Loucy (cell line): ENCODE results near the gene ZNF296.

Source experiments
- H2AFZ ChIP-seq: fragments of 200-600 bp; sonication (generic); 2 replicates; pipeline ENCODE4 v1.6.0; 2016; ENCODE audit warnings: antibody characterized with exemption, mild to moderate bottlenecking, low read length, moderate library complexity
- H3F3A ChIP-seq: fragments of 200-600 bp; 2 replicates; pipeline ENCODE4 v1.6.0; 2016; ENCODE audit warnings: antibody characterized with exemption, low read depth, mild to moderate bottlenecking
- H3K27me3 ChIP-seq: fragments of 200-600 bp; sonication (generic); 2 replicates; pipeline ENCODE4 v1.6.1; 2014; ENCODE audit warnings: low read length, mild to moderate bottlenecking; ENCODE audit not compliant: insufficient read depth, poor library complexity, severe bottlenecking
- H3K36me3 ChIP-seq: fragments of 200-600 bp; sonication (generic); 2 replicates; pipeline ENCODE4 v1.6.1; 2016; ENCODE audit warnings: low read length; ENCODE audit not compliant: insufficient read depth
- H3K4me1 ChIP-seq: fragments of 200-600 bp; sonication (generic); 2 replicates; pipeline ENCODE4 v1.5.1; 2014; ENCODE audit warnings: low read length, mild to moderate bottlenecking; ENCODE audit not compliant: insufficient read depth, poor library complexity, severe bottlenecking
- H3K4me2 ChIP-seq: fragments of 200-600 bp; sonication (generic); 2 replicates; pipeline ENCODE4 v1.6.0; 2014; ENCODE audit warnings: antibody characterized with exemption, low read length, low read depth, mild to moderate bottlenecking; ENCODE audit not compliant: poor library complexity, severe bottlenecking
- H3K4me3 ChIP-seq: fragments of 200-600 bp; sonication (generic); 2 replicates; pipeline ENCODE4 v1.5.1; 2014; ENCODE audit warnings: low read length, mild to moderate bottlenecking, mixed read lengths; ENCODE audit not compliant: poor library complexity, severe bottlenecking
- H3K79me2 ChIP-seq: fragments of 200-600 bp; sonication (generic); 2 replicates; pipeline ENCODE4 v1.6.1; 2014; ENCODE audit warnings: low read length; ENCODE audit not compliant: insufficient read depth
- H3K9ac ChIP-seq: fragments of 200-600 bp; sonication (generic); 2 replicates; pipeline ENCODE4 v1.6.0; 2014; ENCODE audit warnings: mild to moderate bottlenecking, low read depth, low read length, moderate library complexity; ENCODE audit not compliant: poor library complexity, severe bottlenecking
- H3K9me2 ChIP-seq: fragments of 200-600 bp; sonication (generic); replicated peaks from 2 replicates; pipeline ENCODE4 v1.6.1; 2016; ENCODE audit warnings: low read depth, low read length, mixed read lengths
- H3K9me3 ChIP-seq: fragments of 200-600 bp; sonication (generic); 2 replicates; pipeline ENCODE4 v1.6.1; 2014; ENCODE audit warnings: mild to moderate bottlenecking, antibody characterized with exemption, low read length, low read depth; ENCODE audit not compliant: insufficient read depth
- H4K20me1 ChIP-seq: fragments of 200-600 bp; sonication (generic); 2 replicates; pipeline ENCODE4 v1.6.0; 2014; ENCODE audit warnings: antibody characterized with exemption, low read length, mild to moderate bottlenecking; ENCODE audit not compliant: insufficient read depth, poor library complexity, severe bottlenecking
- CTCF ChIP-seq: fragments of 200-600 bp; sonication (generic); conservative IDR thresholded peaks from 2 replicates; pipeline ENCODE4 v1.5.1; 2014; ENCODE audit warnings: mild to moderate bottlenecking, antibody characterized with exemption, low read length
- EZH2phosphoT487 ChIP-seq: fragments of 200-600 bp; IDR thresholded peaks from 2 replicates; pipeline ENCODE4 v1.6.1; 2018; ENCODE audit warnings: antibody characterized with exemption, mild to moderate bottlenecking, moderate library complexity, borderline replicate concordance

The ZNF296 gene

GRCh38 chr19:45097450-45097775 is 21.1 kb upstream of the ZNF296 start:
- H3K9ac ChIP-seq, result peak overlapping the region; percentile 41
- H3K4me1 ChIP-seq, result peaks cover 41% of the 10 kb centered on the region
- H2AFZ ChIP-seq, result no peak overlapping the region
- H3K4me3 ChIP-seq, result peak overlapping the region; percentile 81
- H3K27me3 ChIP-seq, result no peaks in the 10 kb centered on the region
- TF ChIP-seq CTCF, result no peak
- TF ChIP-seq EZH2phosphoT487, result no peak
- peaks cover 75% of the 10 kb centered on the region for H4K20me1 ChIP-seq
- H3F3A ChIP-seq, result no peaks in the 10 kb centered on the region
- H3K79me2 ChIP-seq, result peaks cover 94% of the 10 kb centered on the region
- H3K9me2 ChIP-seq, result no peaks in the 10 kb centered on the region
- H3K9me3 ChIP-seq, result no peaks in the 10 kb centered on the region
- peaks cover 10% of the 10 kb centered on the region; the same call in 1 of the 2 replicates for H3K36me3 ChIP-seq
- H3K4me2 ChIP-seq, result peak overlapping the region; percentile 89

GRCh38 chr19:45096700-45097099 is 20.4 kb upstream of the ZNF296 start:
- Histone ChIP-seq H3K4me3 (peak overlapping the region; percentile 81), H4K20me1 (peaks cover 71% of the 10 kb centered on the region), H3K36me3 (peaks cover 10% of the 10 kb centered on the region; the same call in 1 of the 2 replicates), H3K9me3 (no peaks in the 10 kb centered on the region), H3K79me2 (peaks cover 87% of the 10 kb centered on the region), H3K27me3 (no peaks in the 10 kb centered on the region), H2AFZ (no peak overlapping the region), H3K4me2 (peak overlapping the region; percentile 89), H3K9me2 (no peaks in the 10 kb centered on the region), H3K4me1 (peaks cover 42% of the 10 kb centered on the region), H3F3A (no peaks in the 10 kb centered on the region), H3K9ac (peak overlapping the region; percentile 88)
- no peak for TF ChIP-seq CTCF
- no peak for TF ChIP-seq EZH2phosphoT487

GRCh38 chr19:45095496-45096413 is 19.5 kb upstream of the ZNF296 start:
- peak overlapping the region; percentile 81 for H3K4me3 ChIP-seq
- H3K36me3 ChIP-seq, result peaks cover 20% of the 10 kb centered on the region; the same call in 1 of the 2 replicates
- TF ChIP-seq EZH2phosphoT487 (no peak), CTCF (no peak)
- H2AFZ ChIP-seq, result no peak overlapping the region
- peak overlapping the region; percentile 88 for H3K9ac ChIP-seq
- H3K27me3 ChIP-seq, result no peaks in the 10 kb centered on the region
- no peaks in the 10 kb centered on the region for H3K9me3 ChIP-seq
- peaks cover 42% of the 10 kb centered on the region for H3K4me1 ChIP-seq
- H3K79me2 ChIP-seq, result peaks cover 77% of the 10 kb centered on the region
- H3K4me2 ChIP-seq, result peak overlapping the region; percentile 89
- H4K20me1 ChIP-seq, result peaks cover 65% of the 10 kb centered on the region
- no peaks in the 10 kb centered on the region for H3F3A ChIP-seq
- no peaks in the 10 kb centered on the region for H3K9me2 ChIP-seq
